ENCODE results near the gene ARHGAP26.

DNA sequence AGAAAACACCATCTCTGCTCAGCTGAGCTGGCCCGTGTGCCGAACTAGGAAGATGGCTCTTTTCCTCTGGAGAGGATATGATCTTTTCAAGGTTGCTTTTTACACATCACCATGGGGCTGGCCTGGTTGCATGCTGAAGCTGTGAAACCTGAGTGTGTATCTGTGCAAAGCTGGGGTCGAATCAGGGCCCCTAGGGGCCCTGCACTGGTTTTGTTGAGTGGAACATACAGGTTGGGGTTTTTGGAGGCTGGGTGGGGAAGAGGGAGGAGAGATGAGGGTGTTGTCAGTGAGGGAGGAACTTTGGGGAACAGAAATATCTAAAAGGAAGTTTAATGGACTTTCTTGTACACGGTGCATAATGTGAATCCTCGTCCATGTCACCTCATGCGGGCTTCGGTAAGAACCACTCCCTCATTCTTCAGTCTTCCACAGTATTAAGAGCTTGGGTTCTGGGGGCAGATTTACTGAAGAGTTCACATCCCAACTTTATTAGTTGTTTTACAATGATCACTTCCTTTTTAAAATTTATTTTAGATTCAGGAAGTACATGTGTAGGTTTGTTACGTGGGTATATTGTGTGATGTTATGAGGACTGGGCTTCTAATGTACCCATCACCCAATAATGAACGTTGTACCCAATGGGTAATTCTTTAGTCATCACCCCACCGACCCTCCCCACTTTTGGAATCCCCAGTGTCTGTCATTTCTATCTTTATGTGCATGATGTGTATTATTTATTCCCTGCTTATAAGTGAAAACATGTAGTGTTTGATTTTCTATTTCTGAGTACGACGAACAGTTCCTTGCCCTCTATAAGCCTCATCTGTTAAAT lies 395.1 kb downstream of the ARHGAP26 start:
- TF ChIP-seq, protein P1, sequence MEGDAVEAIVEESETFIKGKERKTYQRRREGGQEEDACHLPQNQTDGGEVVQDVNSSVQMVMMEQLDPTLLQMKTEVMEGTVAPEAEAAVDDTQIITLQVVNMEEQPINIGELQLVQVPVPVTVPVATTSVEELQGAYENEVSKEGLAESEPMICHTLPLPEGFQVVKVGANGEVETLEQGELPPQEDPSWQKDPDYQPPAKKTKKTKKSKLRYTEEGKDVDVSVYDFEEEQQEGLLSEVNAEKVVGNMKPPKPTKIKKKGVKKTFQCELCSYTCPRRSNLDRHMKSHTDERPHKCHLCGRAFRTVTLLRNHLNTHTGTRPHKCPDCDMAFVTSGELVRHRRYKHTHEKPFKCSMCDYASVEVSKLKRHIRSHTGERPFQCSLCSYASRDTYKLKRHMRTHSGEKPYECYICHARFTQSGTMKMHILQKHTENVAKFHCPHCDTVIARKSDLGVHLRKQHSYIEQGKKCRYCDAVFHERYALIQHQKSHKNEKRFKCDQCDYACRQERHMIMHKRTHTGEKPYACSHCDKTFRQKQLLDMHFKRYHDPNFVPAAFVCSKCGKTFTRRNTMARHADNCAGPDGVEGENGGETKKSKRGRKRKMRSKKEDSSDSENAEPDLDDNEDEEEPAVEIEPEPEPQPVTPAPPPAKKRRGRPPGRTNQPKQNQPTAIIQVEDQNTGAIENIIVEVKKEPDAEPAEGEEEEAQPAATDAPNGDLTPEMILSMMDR (optimal IDR thresholded peaks at IDR 0.05 in 1 of 3, IDR thresholded peaks at IDR 0.05 in 1 of 3, conservative IDR thresholded peaks at IDR 0.05 in 1 of 3; ENCODE audit: extremely low read depth in 1 of 3, insufficient read depth in 2 of 3, low read length in 3 of 3): no peak
- no peak for TF ChIP-seq EZH2 (IDR thresholded peaks at IDR 0.05; ENCODE audit: low read length)

Data from keratinocyte (primary cell).